GM19193 (cell line): ENCODE measurements around the gene LOXL4.

ENCODE experiments used
- POLR2A ChIP-seq: IDR thresholded peaks from 4 replicates; pipeline ENCODE4 v1.6.1; 2011; ENCODE audit not compliant: insufficient read depth, insufficient read length; ENCODE audit errors: extremely low read depth

The LOXL4 gene

DNA sequence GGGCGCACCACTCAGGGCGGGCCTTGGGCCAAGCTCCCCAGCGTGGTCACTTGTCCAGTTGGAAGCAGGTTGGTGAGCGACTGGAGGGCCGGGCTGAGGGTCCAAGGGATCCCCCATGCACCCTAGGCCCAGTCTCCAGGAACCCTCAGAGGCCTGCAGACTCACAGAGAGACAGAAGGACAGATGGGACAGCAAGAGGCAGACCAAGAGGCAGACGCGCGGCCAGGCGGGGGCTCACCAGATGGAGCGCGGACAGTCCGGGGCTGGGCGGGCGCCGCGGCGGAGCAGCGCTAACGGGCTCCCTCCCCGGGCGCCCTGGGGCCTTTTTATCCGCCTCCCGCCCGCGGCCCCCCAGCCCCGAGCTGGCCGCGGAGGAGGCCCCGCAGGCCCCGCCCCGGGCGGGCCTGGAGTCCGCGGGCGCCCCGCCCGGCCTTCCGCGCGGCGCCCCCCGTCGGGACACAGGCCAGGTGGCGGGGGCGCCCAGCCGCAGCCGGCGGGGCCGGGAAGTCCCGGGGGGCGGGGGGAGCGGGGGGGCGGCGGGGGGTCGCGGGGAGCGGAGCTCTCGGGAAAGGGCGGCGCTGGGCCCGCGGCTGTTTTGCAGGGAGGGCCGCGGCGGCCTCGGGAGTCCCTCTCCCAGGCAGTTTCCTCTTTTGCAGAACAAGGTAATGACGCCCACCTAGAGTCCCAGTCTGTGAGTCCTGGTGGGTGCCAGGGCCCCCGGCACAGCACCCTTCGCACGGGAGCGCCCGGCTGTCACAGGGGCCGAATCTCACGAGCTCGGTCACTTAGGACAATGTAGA, at the start of gene LOXL4:
TSS of gene LOXL4 (minus strand) at position 301 of the 800 bp plus-strand sequence. CDS start 5,175 bp downstream, outside the sequence.
- no peak for TF ChIP-seq POLR2A

DNA sequence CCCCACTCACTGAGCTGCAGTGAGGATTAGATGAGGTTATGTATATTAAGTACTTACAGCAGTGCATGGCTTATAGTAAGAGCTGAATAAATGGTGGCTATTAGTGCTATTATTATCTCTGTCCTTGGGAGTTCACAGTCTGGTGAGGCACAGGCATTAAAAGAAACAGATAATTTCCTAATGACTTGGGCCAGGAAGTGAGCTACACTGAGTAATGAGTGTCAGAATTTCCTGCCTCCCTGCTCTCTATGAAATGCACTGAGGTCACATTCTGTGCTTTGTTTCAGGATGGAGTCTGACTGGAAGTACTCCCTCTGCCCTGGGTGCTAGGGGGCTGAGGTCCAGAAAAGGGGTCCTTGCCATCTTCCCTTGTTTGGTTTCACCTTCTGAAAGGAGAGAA, 48.7 kb upstream of the LOXL4 start:
- TF ChIP-seq POLR2A, result no peak

- TF ChIP-seq POLR2A, result no peak
Measured at GRCh38 chr10:98316170-98316569, 48.2 kb upstream of the LOXL4 start.

- no peak for TF ChIP-seq POLR2A
Measured at GRCh38 chr10:98314532-98315284, 46.7 kb upstream of the LOXL4 start.

DNA sequence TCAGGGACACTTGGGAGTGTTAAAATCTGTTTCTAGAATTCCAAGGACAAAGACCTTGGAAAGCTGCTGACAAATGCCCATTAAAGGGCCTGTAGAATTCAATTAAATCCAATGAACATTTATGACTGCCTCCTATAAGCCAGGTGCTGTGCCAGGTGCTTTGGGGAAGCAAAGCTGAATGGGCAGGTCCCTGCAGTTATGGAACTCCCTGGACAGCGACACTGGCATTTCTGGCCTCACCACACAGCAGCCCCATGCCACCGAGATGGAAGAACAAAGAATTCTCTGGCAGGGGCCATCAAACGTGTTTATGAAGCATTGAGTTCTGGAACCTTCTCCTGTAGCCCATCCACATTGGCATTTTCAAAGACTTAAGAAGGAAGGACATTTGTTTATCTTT, 45.6 kb upstream of the LOXL4 start:
- TF ChIP-seq POLR2A, result no peak

DNA sequence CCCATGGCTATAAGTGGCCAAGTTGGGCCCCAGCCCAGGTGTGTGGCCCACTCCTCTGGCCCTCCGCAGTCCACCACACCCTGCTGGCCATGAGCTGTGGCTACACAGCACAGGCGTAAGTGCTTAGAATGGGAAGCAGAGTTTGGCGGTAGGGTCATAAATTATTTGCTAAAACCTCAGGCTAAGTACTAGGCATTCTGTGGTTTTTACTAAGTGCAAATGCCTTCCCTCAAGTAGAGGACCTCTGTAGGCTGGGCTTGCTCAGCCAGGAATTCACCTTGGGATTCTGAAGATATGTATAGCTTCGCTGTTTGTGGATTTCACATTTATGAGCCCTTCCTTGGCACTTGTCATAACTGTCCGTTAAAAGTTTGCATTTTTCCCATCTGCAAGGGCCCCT, 44.8 kb upstream of the LOXL4 start:
- TF ChIP-seq POLR2A, result no peak

- TF ChIP-seq POLR2A, result no peak
Measured at GRCh38 chr10:98312349-98312748, 44.4 kb upstream of the LOXL4 start.

- TF ChIP-seq POLR2A, result no peak
Measured at GRCh38 chr10:98310701-98311100, 42.7 kb upstream of the LOXL4 start.

GRCh38 chr10:98309366-98310355, 41.7 kb upstream of the LOXL4 start:
- no peak for TF ChIP-seq POLR2A

- TF ChIP-seq POLR2A, result no peak
Measured at GRCh38 chr10:98308669-98309365, 40.8 kb upstream of the LOXL4 start.

GRCh38 chr10:98307916-98308541, 40.0 kb upstream of the LOXL4 start:
- no peak for TF ChIP-seq POLR2A

DNA sequence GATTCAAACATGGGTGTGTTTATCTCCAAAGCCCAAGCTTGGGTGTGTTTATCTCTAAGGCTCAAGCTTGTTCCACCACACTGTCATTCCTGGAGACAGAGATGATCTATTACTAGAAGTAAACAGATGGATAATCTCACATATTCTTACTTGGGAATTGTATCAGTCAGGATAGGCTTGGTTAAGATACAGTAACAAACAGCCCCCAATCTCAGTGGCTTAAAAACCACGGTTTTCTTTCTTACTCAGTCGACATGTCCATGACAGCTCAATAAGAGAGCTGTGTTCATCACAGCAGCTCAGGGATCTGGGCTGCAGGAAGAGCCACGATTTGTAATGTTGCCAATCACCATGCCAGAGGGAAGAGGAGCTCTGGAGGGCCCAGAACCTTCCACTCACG, 38.5 kb upstream of the LOXL4 start:
- no peak for TF ChIP-seq POLR2A

DNA sequence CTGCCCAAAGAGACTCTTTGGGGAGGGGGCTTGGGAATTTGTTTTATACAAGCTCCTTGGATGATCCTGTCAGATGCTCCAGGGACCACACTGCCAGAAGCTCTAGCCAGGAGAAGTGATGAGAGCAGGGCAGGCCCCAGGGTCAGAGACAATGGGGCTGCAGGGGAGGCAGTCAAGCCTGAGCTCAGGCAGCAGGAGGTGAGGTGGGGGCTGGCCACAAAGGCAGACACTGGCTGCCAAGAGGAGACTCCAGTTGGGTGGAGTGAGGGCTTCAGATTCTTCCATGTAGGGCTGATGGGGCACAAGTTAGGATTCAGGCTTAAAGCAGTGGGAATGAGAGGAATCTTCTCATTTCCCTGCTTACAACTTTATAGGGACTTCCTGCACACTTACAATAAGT, 35.6 kb upstream of the LOXL4 start:
- TF ChIP-seq POLR2A, result no peak

DNA sequence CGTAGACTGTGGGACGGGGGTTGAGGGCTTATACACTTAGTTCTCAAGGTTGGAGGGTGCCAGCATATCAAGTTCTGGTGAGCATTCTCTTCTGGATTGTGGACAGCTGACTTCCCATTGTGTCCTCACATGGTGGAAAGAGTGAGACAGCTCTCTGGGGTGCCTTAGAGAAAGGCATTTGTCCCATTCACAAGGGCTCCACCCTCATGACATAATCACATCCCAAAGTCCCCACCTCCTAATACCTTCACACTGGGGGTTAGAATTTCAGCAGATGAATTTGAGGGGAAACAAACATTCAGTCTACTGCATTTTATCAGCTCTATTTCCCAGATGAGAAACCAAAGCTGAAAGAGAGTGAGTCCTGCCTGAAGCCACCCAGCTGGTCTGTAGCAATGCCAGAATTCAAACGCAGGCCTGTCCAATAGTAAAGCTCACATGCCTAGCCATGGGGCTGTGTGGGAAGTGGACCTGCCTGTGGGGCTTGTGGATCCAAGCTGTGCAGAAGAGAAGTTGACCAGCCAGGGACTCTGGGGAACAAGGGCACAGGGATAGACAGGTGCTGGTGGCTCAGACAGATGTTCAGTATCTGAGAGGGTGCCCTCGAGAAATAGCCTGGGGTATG, 34.9 kb upstream of the LOXL4 start:
- no peak for TF ChIP-seq POLR2A

GRCh38 chr10:98301664-98302319, 33.8 kb upstream of the LOXL4 start:
- TF ChIP-seq POLR2A, result no peak
